NCI-H1105 (cell line): Measurements from ENCODE around the gene STK4.
A peak's percentile ranks its signal among the peaks of the same experiment; 100 is the strongest.

Source experiments
- DNase-seq: peaks from one replicate; lab custom pipeline; 2025; lab: John Stamatoyannopoulos, UW

Gene STK4

DNA sequence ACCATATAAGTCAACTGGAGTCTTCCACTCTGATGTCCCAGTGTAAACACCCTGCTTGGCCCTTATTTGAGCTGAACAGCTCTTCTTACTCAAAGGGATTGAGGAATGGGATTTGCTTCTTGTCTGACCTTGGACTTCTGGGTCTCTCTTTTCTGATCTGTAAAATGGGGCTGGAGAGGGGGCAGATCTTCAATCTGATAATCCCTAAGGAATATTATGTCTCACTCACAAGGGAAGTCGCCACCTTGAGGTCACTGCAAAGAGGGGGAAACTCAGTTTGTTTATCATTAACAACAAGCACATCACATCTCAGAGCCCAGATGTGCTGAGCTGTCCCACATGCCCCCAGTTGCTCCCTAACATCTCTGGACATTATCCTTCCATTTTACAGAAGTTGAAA lies 119.6 kb downstream of the STK4 start:
- DNase-seq: no peak

DNA sequence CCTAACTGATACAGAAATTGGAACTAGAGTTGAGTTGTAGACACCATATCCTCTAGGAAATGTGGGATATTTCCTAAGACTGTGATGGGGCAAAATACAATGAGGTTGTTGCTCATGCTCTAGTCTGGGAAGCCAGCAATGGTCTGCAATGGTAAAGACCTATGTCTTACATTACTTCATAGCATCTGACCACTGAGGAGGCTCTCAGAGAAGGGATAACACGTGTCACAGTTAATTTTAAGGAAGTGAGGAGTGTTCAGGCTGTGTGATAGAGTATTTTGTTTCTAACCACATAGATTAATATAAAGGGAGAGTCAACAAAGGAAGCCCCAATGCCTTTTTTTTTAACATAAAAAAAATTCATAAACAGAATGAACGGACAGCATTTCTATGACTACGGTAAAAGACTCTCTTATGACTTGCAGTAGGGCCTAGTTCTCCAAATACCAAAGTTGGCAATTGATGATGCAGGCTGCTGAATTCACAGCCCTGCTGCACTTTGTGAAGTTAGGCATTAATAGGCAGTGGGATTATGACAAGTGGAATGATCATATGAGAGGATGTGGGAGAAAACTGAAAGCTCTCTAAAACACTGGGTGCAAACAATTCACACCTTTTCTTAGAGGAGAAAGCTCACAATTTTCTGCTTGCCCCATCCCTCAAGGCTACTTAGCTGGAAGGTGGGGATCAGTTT lies 120.9 kb downstream of the STK4 start:
- no peak for DNase-seq

DNA sequence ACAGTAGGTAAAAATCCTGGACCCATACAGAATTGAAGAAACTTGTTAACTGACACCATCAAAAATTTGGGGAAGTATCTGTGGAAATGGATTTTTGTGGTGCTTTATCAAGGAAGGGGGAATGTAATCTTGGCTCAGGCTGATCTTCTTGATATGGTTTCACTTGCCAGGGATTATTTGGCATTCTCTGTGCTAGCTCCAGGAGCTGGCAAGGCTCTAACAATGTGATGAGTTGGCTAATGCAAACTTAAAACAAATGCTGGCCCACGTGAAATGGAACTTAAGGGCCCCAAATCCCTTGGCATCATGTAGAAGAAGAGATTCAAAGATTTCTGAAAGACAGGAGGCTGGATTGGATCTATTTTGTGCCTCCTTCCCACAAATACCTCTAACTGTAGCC lies 121.5 kb downstream of the STK4 start:
- no peak for DNase-seq

DNA sequence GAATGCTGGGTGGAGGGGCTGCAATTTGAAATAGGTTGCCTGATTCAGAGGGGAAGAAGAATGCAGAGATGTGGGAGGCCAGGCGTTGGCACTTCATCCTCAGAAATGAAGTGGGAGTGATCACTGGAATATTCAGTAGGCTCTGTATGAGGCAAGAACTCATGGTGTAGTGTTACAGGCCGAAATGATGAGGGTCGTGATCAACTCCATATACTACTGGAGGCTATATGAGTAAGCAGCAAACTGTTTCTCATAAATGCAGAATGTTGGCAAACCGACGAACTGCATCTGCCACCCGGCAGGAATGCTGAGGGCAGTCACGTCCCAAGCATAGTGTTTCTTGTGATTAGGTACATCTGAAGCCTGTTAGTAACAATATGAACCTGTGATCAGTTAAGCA lies 121.9 kb downstream of the STK4 start:
- DNase-seq: no peak

DNA sequence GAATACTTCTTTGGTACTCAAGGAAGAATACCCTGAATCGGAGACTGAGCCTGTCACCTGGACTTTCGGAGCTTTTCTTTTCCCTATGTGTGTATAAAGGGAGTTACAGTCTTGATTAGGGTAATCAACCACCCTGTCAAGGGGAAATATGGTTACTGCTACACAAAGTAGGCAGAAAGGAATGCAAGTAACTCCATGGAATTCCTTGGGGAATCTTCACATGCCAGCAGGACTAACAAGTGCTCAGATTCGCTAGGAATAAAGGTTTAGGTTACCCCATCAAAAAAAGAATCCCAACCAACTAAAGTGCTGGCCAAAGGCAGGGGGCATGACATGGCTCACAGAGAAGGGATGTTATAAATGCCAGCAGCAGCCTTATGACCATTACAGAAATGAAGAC lies 124.2 kb downstream of the STK4 start:
- DNase-seq: no peak

DNA sequence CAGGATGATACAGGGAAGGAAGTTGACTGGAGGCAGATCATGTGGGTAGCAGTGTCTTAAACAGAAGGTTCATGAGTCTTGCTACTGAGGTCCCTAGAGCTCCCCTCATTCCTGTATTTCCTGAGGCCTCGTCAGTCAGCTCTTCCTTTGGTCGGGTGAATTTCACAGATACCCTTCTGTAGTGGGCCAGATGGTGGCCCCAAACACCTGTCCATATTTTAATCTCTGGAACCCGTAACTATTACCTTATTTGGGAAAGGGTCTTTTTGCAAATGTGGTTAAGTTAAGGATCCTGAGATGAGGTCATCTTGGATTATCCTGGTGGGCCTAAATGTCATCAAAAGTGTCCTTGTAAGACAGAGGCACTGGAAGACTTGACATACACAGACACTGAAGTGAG lies 125.1 kb downstream of the STK4 start:
- DNase-seq: no peak

DNA sequence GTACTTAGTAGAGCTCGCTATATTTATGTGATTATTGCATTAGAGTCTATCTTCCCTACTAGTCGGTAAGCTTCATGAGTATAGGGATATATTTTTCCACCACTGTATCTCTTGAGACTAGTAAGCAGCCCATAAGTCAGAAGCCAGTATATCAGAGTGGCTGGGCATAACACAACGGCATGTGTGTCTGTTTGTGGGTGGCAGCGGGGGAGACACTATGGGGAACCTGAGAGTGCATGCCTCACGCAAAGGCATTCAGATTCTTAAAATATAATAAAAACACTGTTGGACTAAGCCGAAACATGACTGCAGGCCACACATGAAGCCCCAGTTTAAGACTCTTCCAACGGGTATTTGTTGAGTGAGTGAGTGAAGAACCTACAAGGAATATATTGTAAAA lies 126.6 kb downstream of the STK4 start:
- no peak for DNase-seq

DNA sequence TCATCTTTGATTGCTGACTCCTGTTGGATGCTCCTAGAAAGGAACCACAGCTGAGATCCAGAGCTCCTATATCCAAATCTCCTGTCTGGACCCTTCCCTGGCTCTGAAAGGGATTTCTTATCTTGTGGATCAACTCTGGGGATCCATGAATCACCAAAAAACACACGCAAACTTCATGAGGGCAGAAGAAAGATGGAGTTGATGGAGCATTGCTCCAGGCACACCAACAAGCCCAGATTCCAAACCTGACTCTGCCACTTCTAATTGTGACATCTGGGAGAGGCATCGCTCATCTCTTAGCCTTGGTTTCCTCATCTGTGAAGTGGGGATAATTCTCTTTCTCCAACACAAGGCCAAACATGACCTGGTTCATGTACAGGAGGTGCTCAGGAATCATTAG lies 127.9 kb downstream of the STK4 start:
- DNase-seq: no peak

DNA sequence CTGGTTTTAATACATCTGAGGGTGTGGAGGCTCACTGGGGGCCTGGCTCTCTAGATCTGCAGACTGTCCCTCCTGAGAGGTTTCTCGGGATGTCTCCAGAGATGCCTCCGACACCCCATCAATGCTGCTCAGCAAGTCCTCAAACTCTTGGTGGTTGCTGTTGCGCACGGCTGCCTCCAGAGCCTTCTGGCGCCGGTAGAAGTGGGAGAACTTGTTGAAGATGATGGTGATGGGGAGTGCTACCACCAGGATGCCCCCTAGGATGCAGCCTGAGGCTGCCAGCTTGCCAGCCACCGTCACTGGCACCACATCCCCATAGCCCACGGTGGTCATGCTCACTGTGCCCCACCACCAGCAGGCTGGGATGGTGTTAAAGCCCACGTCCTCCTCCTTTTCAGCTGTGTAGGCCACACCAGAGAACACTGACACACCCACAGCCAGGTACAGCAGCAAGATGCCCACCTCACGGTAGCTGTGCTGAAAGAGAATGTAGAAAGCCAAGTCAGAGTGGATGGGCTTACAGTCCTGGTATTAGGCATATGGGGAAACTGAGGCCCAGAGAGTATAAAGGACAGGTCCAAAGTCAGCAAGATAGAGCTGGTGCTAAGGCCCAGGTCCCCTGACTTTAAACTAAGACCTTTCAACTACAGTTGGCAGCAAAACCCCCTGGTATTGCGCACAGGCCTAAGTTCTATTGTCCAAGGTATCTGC lies 128.7 kb downstream of the STK4 start:
- no peak for DNase-seq

DNA sequence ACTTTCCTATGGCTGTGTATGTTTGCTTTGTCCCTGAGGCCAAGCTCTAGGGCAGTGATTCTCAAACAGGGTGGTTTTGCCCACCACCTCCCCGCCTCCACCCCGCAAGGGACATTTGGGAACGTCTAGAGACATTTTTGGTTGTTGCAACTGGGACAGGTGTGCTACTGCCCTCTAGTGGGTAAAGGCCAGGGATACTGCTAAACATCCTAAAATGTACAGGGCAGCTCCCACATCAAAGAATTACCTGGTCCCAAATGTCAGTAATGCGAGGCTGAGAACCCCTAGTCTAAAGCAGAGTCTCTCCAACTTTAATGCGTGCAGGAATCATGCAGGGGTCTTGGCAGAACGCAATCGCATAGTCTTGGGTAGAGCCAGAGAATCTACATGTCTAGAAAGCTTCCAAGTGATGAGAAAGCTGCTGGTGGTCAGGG lies 129.5 kb downstream of the STK4 start:
- DNase-seq: peak; percentile 18

DNA sequence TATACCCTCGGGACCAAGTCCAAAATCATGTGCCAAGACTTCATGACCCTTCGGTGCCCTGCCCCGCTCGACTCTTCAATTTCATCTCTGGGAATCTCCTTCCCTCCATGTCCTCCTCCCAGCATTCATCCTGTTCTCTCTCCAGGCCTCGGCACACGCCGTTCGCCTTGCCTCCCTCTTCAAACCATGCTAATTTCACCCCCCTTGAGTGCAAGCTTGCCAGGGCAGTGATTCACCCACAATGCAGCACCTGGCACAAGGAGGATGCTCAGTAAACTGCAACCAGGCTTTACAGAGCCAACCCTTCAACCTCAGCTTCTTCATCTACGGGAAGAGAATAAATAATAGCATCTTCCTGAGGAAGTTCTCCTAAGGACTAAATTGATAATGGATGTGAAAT lies 130.5 kb downstream of the STK4 start:
- no peak for DNase-seq

DNA sequence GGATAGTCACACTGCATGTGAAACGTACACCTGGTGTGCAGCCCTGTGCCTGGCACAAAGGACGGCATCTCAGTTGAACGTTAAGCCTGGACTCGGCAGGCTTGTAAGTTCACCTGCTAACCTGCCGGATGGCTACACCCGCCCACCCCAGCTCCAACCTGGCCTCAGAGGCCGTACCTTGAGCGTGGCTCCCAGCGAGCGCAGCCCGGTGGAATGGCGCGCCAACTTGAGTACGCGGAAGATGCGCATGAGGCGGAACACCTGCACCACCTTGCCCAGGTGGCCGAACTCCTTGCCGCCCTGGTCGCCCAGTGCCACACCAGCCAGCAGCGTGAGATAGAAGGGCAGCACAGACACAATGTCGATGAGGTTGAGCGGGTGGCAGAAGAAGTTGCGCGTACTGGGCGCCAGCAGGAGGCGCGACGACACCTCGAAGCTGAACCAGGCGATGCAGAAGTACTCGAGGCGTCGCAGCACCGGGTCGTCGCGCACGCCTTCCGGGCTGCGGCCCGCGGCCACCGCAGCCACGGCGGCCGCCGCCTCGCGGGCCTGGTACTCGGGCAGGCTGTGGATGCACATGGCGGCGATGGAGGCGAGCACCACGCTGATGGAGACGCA lies 131.3 kb downstream of the STK4 start:
- DNase-seq: no peak

DNA sequence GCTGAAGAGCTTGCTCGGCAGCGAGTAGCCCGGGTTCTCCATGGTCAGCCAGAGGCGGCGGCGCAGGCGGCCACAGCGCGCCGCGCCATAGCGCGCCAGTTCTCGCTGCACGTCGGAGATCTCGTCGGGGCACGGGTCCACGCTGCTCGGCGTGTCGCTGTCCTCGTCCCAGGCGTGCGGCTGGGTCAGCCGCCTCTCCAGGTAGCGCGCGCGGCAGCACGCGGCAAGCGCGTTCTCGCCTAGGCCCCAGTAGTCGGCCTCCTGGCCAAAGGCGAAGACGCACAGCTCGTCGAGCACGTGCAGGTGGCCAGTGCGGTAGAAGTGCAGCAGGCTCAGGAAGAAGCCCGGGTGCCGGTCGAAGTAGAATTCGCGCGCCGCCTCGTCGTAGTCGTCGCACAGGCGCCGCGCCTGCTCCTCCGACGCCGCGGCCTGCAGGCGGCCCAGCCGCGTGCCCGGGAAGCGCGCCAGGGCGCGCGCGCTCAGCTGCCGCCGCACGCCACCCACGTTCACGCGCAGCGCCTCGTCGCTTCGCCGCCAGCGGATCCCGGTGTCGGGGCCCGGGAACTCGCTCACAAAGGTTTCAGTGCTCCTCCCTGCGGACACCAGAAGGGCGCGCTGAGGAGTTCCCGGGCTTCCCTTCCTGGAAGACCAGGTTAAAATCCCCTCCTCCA lies 131.9 kb downstream of the STK4 start:
- no peak for DNase-seq

DNA sequence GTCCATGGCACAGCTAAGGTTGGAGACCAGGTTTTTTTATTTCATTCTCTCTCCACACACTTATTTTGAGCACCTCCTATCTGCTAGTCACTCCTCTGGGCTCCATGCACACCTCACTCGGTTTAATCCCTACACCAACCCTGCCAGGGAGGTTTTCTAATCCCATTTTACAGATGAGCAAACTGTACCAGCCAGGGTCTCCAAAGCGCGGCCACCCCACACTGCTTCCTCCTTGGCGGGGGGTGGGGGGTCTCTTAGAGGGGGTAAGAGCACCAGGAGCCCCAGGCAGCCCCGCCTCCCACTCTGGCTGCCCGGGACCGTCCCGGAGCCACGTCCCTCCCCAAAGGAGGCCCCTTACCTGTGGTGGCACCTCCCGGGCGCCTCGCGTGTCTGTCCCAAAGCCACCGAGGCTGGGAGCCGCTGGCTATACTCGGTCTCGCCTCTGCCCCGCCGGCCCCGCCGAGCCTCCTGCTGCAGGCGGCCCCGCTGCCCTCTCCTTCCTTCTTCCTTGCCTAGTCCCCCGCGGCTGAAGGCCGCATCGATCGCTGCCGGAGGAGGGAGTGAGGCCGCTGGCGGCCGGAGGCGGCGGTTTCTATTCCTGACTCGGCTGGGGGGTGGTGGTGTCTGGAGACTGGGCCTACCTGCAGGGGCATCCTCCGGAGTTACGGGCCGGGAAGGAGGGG lies 134.4 kb downstream of the STK4 start, which contains the start of gene KCNS1:
TSS of gene KCNS1 (minus strand) at position 565 of the 683 bp plus-strand sequence. CDS start 1,891 bp downstream, outside the sequence.
- DNase-seq: no peak

DNA sequence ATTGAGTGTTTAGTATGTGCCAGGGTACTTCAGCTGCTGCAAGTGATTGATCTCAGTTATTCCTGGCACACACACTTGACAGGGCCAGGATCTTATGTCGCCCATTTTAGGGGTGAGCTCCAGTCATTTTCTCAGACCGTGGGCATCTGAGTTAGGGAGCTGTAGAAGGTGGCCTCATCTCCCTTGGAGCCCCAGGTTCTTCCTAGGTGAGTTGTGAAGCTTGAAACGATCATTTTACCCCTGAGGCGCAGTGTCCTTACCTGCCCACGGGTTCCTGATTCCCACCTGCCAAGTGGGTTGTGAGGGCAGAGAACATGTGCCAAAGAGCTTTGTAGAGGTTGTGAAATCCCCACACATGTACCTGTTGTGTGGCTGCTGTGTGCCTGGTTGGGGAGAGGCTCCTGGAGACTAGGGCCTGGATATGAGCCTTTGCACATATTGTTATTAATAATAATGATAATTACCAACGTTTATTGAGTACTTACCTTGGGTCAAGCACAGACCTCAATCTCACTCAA lies 135.1 kb downstream of the STK4 start:
- DNase-seq: no peak

DNA sequence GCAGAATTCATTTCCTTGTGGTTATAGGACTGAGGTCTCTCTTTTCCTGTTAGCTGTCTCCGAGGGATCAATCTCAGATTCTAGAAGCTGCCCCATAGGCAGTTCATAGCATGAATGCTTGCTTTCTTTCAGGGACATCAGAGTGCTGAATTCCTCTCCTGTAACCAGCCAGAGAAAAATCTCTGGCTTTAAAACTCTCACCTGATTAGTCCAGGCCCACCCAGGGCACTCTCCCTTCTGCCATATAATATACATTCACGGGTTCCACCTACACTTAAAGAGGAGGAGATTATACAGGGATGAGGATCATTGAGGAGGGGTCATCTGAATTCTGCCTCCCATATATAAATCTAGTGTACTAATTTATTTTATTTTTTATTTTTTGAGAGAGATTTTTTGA lies 136.8 kb downstream of the STK4 start:
- DNase-seq: no peak

DNA sequence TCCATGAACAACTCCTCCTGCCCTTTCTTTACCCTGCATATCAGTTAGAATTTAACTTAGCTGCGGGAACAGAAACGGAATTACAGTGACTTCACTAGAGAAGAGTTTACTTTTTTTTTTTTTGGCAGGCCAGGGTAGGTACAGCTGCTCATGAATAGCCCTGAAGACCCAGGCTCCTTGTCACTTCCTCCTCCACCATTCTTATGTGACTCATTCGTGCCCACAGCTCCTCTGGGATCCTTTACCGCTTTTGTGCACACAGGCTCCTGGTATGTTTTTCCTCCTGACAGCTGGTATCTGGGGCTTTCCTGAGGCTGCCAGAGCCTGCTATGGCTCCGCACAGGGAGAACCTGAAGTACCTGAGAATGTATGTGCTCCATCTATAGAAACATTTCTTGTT lies 138.5 kb downstream of the STK4 start:
- no peak for DNase-seq

DNA sequence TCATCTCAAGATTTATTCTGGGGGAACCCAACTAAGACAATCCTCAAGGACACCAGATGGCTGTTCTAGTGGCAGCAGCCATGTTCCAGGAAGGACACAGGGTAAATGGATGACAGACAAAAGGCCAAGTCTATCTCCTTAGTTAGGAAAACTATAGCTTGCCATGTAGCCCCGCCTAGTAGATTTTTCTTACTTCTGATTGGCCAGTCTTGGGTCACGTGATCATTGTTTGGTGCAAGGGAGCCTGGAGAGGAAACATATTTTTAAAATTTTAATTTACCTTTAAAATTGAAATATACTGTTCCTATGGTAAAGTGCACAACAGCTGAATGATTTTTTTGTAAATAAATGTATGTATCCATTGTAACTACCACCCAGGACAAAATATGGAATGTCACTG lies 139.0 kb downstream of the STK4 start:
- no peak for DNase-seq

DNA sequence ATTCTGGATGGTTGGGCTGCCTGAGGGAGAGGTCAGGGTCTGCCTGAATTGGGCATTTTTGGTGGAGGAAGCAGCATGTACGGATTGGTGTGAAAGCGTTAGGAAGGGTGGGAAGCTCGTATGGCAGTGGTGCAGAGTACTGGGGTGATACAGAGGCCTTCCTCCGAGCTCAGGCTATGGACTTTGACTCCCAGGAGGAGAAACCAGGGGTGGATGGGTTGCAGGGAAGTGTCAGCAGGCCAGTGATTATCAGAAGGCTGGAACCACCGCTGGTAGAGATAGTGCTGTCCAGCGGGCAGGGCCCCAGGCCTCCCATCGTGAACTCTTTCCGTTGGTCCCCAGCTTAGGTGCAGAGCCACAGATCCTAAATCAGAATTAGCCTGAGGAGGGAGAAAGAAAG lies 143.3 kb downstream of the STK4 start:
- no peak for DNase-seq

DNA sequence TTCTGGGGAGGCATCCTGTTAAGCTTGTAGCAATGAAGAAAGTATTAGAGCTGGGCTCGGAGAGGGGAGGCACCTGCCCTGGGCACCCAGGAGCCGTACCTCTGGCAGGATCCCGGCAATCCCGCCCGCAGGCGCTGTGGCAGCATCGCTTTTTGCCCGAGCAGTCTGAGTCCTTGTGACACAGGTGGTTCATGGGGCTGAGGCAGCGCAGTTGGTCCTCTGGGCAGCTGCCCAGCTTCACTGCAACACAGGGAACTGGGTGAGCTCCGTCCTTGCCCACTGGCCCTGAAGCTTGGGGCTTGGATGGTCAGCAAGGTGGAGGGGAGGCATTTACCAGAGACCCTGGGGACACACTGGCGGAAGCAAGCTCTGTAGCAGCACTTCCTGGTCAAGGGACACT lies 144.0 kb downstream of the STK4 start:
- no peak for DNase-seq

DNA sequence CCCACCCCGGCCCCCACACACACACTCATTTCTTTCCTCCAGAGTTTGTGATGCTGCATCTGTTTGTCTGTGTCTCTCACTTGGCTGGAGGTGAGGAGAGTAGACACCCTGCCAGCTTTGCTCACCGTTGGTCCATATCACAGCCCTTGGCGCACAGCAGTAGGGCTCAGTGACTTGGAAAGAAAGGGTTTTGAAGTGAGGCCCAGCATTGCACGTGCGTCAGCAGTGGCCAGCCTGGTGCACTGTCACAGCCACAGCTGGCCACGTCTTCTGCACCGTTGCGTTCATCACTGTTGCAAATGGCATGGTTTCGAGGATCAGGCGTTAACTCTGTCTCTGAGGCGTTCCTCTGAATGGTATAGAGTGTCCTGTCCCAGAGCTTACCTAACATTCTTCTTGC lies 145.0 kb downstream of the STK4 start:
- DNase-seq: no peak
